ENCODE data around the gene PRKCA. TPM values are rescaled to one million over a fixed set of nuclear protein-coding genes. Genes with fewer than 3 reads are reported as not detected.

PRKCA gene
- polyA plus RNA-seq, 2 donors = 1.2 to 1.3 TPM

DNA sequence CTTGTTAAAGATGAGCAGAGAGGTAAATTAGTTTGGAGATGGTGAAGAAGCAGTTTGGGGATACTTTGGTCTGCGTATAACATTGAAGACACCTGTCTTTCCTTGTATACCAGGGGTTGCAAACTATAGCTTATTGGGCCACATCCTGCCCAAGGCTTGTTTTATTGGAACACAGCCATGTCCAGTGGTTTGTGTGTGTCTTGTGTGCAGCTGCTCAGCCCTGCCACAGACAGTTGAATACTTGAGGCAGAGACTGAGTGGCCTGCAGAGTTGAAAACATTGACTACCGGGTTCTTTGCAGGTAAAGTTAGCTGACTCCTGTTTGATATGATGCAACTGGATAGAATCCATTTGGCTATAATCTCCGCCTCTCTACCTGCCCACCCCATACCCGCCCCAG lies 224.4 kb downstream of the PRKCA start:
- H3K4me1 ChIP-seq (ENCODE audit: control insufficient read depth in 2 of 2, insufficient read depth in 2 of 2, low read length in 1 of 2) = peaks cover 2 to 3% of the 10 kb centered on the region in 2 donors
- H3K27me3 ChIP-seq (ENCODE audit: control insufficient read depth in 1 of 2, insufficient read depth in 2 of 2, low read length in 2 of 2) = no peaks in the 10 kb centered on the region
- no peak overlapping the region for H3K4me3 ChIP-seq (ENCODE audit: low read depth in 1 of 2, low read length in 2 of 2)
- 91 to 93% methylated on average over 4 of the region's 4 CpGs for whole genome bisulfite sequencing, 2 donors
- no peaks in the 10 kb centered on the region for H3K36me3 ChIP-seq (ENCODE audit: control insufficient read depth in 2 of 2, insufficient read depth in 2 of 2, low read length in 1 of 2)
- no peaks in the 10 kb centered on the region for H3K9me3 ChIP-seq (ENCODE audit: control insufficient read depth in 2 of 2, insufficient read depth in 1 of 2, low read depth in 1 of 2, low read length in 1 of 2)
- no peak overlapping the region for H3K27ac ChIP-seq (ENCODE audit: low read depth in 2 of 2, low read length in 1 of 2)

DNA sequence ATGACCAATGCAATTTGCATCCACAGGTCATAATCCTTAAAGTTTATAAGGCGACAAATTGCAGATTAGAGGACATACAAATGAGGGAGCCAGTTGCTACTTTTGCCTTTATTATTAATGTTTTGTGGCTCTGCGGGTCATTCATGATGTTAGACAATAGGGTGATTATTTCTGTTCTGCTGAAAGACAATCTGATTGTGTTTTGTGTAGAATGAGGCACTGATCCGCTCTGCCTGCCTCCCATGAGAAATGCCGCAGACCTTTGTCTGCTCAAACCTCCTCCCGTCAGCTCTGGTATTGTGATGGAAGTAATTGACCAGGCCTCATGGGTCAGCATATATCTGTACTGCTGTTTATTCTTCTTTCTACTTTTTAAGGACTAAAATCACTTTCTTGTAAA lies 224.9 kb downstream of the PRKCA start:
- Histone ChIP-seq H3K4me1 (ENCODE audit: control insufficient read depth in 2 of 2, insufficient read depth in 2 of 2, low read length in 1 of 2) (peaks cover 2 to 3% of the 10 kb centered on the region in 2 donors), H3K27ac (ENCODE audit: low read depth in 2 of 2, low read length in 1 of 2) (no peak overlapping the region), H3K36me3 (ENCODE audit: control insufficient read depth in 2 of 2, insufficient read depth in 2 of 2, low read length in 1 of 2) (no peaks in the 10 kb centered on the region), H3K27me3 (ENCODE audit: control insufficient read depth in 1 of 2, insufficient read depth in 2 of 2, low read length in 2 of 2) (no peaks in the 10 kb centered on the region), H3K4me3 (ENCODE audit: low read depth in 1 of 2, low read length in 2 of 2) (no peak overlapping the region), H3K9me3 (ENCODE audit: control insufficient read depth in 2 of 2, insufficient read depth in 1 of 2, low read depth in 1 of 2, low read length in 1 of 2) (no peaks in the 10 kb centered on the region)
- 90 to 94% methylated on average over 5 of the region's 5 CpGs for WGBS, 2 donors

DNA sequence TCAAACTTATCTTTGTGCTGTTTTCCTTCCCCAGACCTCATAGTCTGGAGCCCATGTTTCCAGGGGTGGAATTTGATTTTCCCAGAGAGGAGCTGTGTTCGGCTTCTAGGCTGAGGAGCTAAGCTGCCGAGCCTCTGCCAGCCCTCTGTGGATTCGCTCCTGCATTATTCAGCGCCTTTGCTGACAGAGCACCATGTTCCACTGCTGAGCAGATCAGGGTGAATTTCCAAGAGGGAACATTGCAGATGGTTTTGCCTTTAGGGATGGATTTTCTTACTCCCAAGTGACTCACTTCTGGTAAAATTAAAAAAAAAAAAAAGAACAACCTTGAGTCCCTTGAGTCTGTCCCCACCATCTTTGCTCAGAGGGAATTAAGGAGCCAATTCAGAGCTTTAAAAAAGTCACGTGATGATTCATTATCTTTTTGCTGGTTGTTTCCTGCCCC lies 229.5 kb downstream of the PRKCA start:
- 83 to 85% methylated on average over 5 of the region's 5 CpGs for WGBS, 2 donors
- Histone ChIP-seq H3K36me3 (ENCODE audit: control insufficient read depth in 2 of 2, insufficient read depth in 2 of 2, low read length in 1 of 2) (no peaks in the 10 kb centered on the region), H3K4me3 (ENCODE audit: low read depth in 1 of 2, low read length in 2 of 2) (no peak overlapping the region), H3K27ac (ENCODE audit: low read depth in 2 of 2, low read length in 1 of 2) (no peak overlapping the region), H3K9me3 (ENCODE audit: control insufficient read depth in 2 of 2, insufficient read depth in 1 of 2, low read depth in 1 of 2, low read length in 1 of 2) (no peaks in the 10 kb centered on the region), H3K4me1 (ENCODE audit: control insufficient read depth in 2 of 2, insufficient read depth in 2 of 2, low read length in 1 of 2) (peaks cover 0 to 5% of the 10 kb centered on the region in 2 donors), H3K27me3 (ENCODE audit: control insufficient read depth in 1 of 2, insufficient read depth in 2 of 2, low read length in 2 of 2) (no peaks in the 10 kb centered on the region)

DNA sequence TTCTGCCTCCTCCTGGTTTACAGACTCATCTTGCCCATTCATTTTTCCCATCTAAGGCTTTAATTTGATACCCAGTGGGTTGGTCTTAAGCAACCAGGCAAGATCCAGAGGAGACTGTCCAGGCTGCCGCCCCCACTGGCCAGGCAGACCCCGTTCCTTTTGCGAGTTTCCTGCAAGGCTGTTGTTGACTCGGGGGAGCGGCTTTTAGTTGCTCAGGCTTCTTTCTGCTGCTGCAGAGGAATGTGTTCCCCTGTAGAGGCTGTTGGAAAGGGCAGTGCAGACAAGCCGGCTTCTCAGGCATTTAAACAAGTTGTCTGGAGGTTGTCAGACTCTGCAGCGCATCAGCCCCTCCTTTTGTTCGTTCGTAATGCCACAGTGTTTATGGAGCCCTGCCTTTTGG lies 231.2 kb downstream of the PRKCA start:
- Histone ChIP-seq H3K27me3 (ENCODE audit: control insufficient read depth in 1 of 2, insufficient read depth in 2 of 2, low read length in 2 of 2) (no peaks in the 10 kb centered on the region), H3K4me3 (ENCODE audit: low read depth in 1 of 2, low read length in 2 of 2) (no peak overlapping the region), H3K36me3 (ENCODE audit: control insufficient read depth in 2 of 2, insufficient read depth in 2 of 2, low read length in 1 of 2) (no peaks in the 10 kb centered on the region), H3K4me1 (ENCODE audit: control insufficient read depth in 2 of 2, insufficient read depth in 2 of 2, low read length in 1 of 2) (peaks cover 0 to 5% of the 10 kb centered on the region in 2 donors), H3K27ac (ENCODE audit: low read depth in 2 of 2, low read length in 1 of 2) (no peak overlapping the region), H3K9me3 (ENCODE audit: control insufficient read depth in 2 of 2, insufficient read depth in 1 of 2, low read depth in 1 of 2, low read length in 1 of 2) (no peaks in the 10 kb centered on the region)
- WGBS, 2 donors = 63% methylated on average over 9 of the region's 9 CpGs

DNA sequence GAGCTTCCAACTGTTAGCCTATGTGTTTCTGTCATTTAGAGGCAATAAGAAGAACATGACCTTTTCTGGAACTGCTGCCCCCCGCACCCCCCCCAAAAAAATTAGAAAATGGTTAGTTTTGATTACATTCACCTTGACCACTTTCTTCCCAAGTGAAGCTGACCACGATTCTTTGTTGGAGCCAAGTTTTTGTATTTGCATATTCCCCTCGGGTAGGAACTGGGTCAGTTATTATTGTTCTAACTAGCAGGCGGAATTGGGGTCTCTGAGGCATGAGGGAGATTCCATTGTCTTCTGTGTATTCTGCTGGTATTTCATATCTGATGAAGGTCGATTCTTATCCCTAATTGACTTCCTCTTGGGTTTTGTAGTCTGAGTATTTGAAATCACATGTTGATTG lies 231.6 kb downstream of the PRKCA start:
- WGBS, 2 donors = 64 to 67% methylated on average over 5 of the region's 5 CpGs
- no peaks in the 10 kb centered on the region for H3K9me3 ChIP-seq (ENCODE audit: control insufficient read depth in 2 of 2, insufficient read depth in 1 of 2, low read depth in 1 of 2, low read length in 1 of 2)
- no peaks in the 10 kb centered on the region for H3K27me3 ChIP-seq (ENCODE audit: control insufficient read depth in 1 of 2, insufficient read depth in 2 of 2, low read length in 2 of 2)
- no peak overlapping the region for H3K27ac ChIP-seq (ENCODE audit: low read depth in 2 of 2, low read length in 1 of 2)
- no peak overlapping the region for H3K4me3 ChIP-seq (ENCODE audit: low read depth in 1 of 2, low read length in 2 of 2)
- peaks cover 0 to 5% of the 10 kb centered on the region in 2 donors for H3K4me1 ChIP-seq (ENCODE audit: control insufficient read depth in 2 of 2, insufficient read depth in 2 of 2, low read length in 1 of 2)
- H3K36me3 ChIP-seq (ENCODE audit: control insufficient read depth in 2 of 2, insufficient read depth in 2 of 2, low read length in 1 of 2) = no peaks in the 10 kb centered on the region

DNA sequence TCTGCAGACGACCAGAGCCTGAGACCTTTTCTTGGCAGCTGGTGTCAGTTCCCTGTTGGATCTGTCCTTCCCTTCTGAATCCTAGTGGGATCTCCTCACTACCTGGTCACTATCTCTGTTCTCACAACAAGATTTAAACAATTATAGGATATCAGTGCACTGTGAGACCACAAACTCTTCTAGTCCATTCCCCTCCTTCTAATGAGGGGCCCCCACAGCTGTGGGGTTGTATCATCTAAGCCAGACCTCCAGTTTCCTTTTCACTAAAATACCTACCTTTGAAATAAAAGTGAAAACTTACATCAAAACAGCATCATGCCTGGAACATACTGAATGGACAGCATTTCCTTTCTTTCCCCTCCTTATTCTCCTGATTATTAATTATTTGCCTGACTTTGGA lies 233.2 kb downstream of the PRKCA start:
- Histone ChIP-seq H3K27ac (ENCODE audit: low read depth in 2 of 2, low read length in 1 of 2) (no peak overlapping the region), H3K4me3 (ENCODE audit: low read depth in 1 of 2, low read length in 2 of 2) (no peak overlapping the region), H3K27me3 (ENCODE audit: control insufficient read depth in 1 of 2, insufficient read depth in 2 of 2, low read length in 2 of 2) (no peaks in the 10 kb centered on the region), H3K9me3 (ENCODE audit: control insufficient read depth in 2 of 2, insufficient read depth in 1 of 2, low read depth in 1 of 2, low read length in 1 of 2) (no peaks in the 10 kb centered on the region), H3K36me3 (ENCODE audit: control insufficient read depth in 2 of 2, insufficient read depth in 2 of 2, low read length in 1 of 2) (no peaks in the 10 kb centered on the region), H3K4me1 (ENCODE audit: control insufficient read depth in 2 of 2, insufficient read depth in 2 of 2, low read length in 1 of 2) (peaks cover 0 to 5% of the 10 kb centered on the region in 2 donors)
- WGBS, 2 donors = 46 to 50% methylated on average over 1 of the region's 1 CpG

DNA sequence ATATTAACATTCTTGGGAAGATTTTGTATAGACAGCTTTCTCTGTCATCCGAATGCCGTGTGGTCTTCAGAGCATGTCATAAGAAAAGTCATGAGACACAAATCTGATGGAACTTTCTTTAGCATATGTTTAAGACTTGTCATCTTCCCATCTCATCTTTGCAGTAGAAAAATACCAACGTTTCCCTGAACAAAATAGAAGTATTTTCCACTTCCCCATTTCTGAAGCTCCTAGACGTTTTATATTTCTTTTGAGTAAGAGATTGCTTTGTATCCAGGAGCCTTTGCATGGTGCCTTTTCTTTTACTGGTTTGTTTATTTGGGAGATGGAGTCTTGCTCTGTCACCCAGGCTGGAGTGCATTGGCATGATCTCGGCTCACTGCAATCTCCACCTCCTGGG lies 235.1 kb downstream of the PRKCA start:
- no peaks in the 10 kb centered on the region for H3K27me3 ChIP-seq (ENCODE audit: control insufficient read depth in 1 of 2, insufficient read depth in 2 of 2, low read length in 2 of 2)
- H3K4me1 ChIP-seq (ENCODE audit: control insufficient read depth in 2 of 2, insufficient read depth in 2 of 2, low read length in 1 of 2) = peaks cover 0 to 3% of the 10 kb centered on the region in 2 donors
- no peaks in the 10 kb centered on the region for H3K36me3 ChIP-seq (ENCODE audit: control insufficient read depth in 2 of 2, insufficient read depth in 2 of 2, low read length in 1 of 2)
- no peak overlapping the region for H3K27ac ChIP-seq (ENCODE audit: low read depth in 2 of 2, low read length in 1 of 2)
- WGBS, 2 donors = 81 to 82% methylated on average over 5 of the region's 5 CpGs
- H3K9me3 ChIP-seq (ENCODE audit: control insufficient read depth in 2 of 2, insufficient read depth in 1 of 2, low read depth in 1 of 2, low read length in 1 of 2) = no peaks in the 10 kb centered on the region
- no peak overlapping the region for H3K4me3 ChIP-seq (ENCODE audit: low read depth in 1 of 2, low read length in 2 of 2)

DNA sequence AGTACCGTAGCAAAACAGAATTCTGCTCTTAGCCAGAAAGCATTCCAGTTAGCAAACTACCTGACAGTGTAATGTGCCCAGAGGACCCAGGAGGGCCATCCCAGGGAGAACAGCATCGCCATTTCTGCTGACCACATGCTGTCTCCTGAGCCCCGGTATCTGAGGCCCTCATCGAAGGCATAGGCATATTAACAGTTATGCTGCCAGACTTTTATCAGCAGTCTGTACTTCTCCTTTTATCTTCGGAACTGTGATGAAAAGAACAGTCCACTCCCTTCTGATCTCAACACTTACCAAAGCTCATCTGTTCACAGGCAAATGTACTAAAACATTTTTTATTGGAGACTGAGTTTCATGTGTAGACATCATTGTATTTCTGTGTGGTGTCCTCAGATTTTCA lies 236.4 kb downstream of the PRKCA start:
- Histone ChIP-seq H3K9me3 (ENCODE audit: control insufficient read depth in 2 of 2, insufficient read depth in 1 of 2, low read depth in 1 of 2, low read length in 1 of 2) (no peaks in the 10 kb centered on the region), H3K27me3 (ENCODE audit: control insufficient read depth in 1 of 2, insufficient read depth in 2 of 2, low read length in 2 of 2) (no peaks in the 10 kb centered on the region), H3K4me1 (ENCODE audit: control insufficient read depth in 2 of 2, insufficient read depth in 2 of 2, low read length in 1 of 2) (no peaks in the 10 kb centered on the region), H3K27ac (ENCODE audit: low read depth in 2 of 2, low read length in 1 of 2) (no peak overlapping the region), H3K36me3 (ENCODE audit: control insufficient read depth in 2 of 2, insufficient read depth in 2 of 2, low read length in 1 of 2) (no peaks in the 10 kb centered on the region), H3K4me3 (ENCODE audit: low read depth in 1 of 2, low read length in 2 of 2) (no peak overlapping the region)
- WGBS, 2 donors = 65 to 84% methylated on average over 5 of the region's 5 CpGs

DNA sequence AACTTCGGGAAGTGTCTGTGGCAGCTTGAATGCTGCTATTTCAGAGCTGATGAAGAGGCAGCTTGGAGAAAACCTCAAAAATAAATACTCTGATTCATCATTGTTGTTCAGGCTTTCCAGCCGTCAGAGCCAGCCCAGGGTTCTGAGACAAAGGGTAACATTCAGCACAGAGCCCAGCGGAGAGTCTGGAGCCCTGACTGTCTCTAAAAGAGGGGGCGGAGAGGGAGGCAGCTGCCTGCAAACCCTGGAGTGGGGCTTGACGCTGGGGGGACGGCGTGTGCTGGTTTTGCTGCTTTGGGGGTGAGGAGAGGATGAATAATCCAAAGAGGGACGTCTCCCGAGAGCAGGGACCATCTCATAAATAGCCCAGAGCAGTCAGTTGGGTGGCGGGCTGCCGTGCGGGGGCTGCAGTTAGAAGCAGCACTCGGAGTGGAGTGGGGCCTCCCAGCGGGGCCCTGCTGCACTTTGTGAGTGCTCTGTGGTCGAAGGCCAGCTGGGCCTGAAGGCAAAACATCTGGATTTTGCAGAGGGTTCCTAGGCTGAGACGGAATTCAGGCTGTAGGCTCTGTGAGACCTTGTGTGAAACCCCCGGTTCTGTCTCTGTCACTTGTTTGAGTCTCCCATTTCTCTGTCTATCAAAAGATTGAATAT lies 237.8 kb downstream of the PRKCA start:
- H3K4me3 ChIP-seq (ENCODE audit: low read depth in 1 of 2, low read length in 2 of 2) = no peak overlapping the region

DNA sequence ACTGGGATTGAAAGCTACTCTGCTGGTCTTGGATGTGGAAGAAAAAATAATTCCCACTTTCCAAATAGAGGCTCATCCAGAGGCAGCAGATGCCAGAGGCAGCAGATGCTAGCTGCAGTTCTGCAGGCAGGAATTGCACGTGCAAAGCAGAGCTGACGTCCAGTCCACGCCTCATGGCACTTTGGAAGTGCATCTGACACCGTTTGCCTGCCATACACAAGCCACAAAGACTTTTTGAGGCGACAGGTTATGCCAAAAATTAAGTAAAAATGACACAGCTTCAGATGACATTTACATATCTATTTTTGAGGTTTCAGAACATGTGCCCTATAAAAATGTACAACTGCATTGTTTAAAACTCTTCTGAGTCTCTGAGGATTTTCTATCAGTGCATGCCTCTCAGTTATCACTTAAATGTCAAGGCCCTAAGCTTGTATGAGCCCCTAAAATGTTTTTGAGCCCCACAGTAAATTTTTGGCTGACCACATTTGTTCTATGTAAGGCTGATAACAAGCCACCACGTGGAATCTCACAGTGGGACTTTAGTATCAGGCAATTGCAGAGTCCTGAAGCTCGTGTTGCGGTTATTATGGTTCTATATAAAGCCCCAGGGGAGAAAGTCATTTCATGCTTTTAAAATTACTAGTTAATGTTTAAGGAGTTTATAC lies 239.2 kb downstream of the PRKCA start:
- no peaks in the 10 kb centered on the region for H3K27me3 ChIP-seq (ENCODE audit: control insufficient read depth in 1 of 2, insufficient read depth in 2 of 2, low read length in 2 of 2)
- H3K4me1 ChIP-seq (ENCODE audit: control insufficient read depth in 2 of 2, insufficient read depth in 2 of 2, low read length in 1 of 2) = no peaks in the 10 kb centered on the region
- H3K36me3 ChIP-seq (ENCODE audit: control insufficient read depth in 2 of 2, insufficient read depth in 2 of 2, low read length in 1 of 2) = no peaks in the 10 kb centered on the region
- no peak overlapping the region for H3K4me3 ChIP-seq (ENCODE audit: low read depth in 1 of 2, low read length in 2 of 2)
- H3K9me3 ChIP-seq (ENCODE audit: control insufficient read depth in 2 of 2, insufficient read depth in 1 of 2, low read depth in 1 of 2, low read length in 1 of 2) = no peaks in the 10 kb centered on the region
- H3K27ac ChIP-seq (ENCODE audit: low read depth in 2 of 2, low read length in 1 of 2) = no peak overlapping the region
- 47 to 60% methylated on average over 8 of the region's 8 CpGs for WGBS, 2 donors

More for the DNA sequence above, 237.8 kb downstream of the PRKCA start:
- Histone ChIP-seq H3K27me3 (ENCODE audit: control insufficient read depth in 1 of 2, insufficient read depth in 2 of 2, low read length in 2 of 2) (no peaks in the 10 kb centered on the region), H3K4me1 (ENCODE audit: control insufficient read depth in 2 of 2, insufficient read depth in 2 of 2, low read length in 1 of 2) (no peaks in the 10 kb centered on the region), H3K36me3 (ENCODE audit: control insufficient read depth in 2 of 2, insufficient read depth in 2 of 2, low read length in 1 of 2) (no peaks in the 10 kb centered on the region), H3K9me3 (ENCODE audit: control insufficient read depth in 2 of 2, insufficient read depth in 1 of 2, low read depth in 1 of 2, low read length in 1 of 2) (no peaks in the 10 kb centered on the region), H3K27ac (ENCODE audit: low read depth in 2 of 2, low read length in 1 of 2) (peak overlapping the region; percentile 11 to 53)
- 64 to 68% methylated on average over 17 of the region's 17 CpGs for WGBS, 2 donors
